ENCODE measurements around the gene CHMP4A.
A peak's percentile ranks its signal among the peaks of the same experiment; 100 is the strongest.

The CHMP4A gene

DNA sequence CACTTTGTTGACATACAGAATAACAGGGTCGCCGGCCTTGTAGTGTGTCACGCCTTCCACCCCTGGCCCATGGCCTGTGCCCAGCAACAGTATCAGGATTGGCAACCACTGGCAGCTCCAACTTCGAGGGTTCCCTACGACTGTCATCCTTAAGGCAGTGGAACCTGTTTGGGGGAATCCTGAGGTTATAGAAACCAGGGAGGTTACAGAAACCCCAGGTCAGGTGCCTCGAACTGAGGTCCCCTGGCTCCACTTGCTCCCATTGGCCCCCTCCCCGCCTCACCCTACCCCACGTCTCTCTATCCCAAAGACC is 18.5 kb downstream of the CHMP4A start:
- DNase-seq = no peak

DNA sequence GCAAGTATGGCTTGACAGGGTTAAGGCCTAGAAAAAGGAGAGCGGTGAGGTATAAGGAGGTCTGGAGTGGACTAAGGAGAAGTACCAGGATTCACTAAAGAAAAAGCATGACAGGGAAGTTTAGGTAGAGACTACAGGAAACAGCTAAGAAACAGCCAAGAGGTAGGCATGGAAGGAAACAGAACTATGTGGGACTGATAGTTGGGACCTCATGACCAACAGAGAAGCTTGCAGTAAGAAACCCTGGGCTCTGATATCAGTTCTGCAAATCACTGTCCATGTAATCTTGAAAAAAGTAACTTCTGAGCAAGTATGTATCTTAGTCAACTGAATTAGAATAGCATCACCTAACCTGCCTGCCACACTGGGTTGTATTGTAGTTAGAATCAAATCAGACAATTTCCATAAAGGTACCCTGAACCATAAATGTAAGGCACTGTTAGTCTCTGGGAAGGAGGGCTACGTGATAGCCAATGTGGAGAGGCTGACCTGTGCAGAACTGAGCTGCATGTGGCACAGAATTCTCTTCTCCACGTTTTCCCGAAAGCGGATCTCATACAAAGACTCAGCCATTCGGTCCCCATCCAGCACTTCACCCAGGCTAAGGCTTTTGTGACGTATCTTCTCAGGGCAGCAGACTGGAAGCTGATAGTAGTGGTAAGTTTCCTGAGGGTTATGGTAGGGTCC is 19.0 kb downstream of the CHMP4A start:
- no peak for DNase-seq

DNA sequence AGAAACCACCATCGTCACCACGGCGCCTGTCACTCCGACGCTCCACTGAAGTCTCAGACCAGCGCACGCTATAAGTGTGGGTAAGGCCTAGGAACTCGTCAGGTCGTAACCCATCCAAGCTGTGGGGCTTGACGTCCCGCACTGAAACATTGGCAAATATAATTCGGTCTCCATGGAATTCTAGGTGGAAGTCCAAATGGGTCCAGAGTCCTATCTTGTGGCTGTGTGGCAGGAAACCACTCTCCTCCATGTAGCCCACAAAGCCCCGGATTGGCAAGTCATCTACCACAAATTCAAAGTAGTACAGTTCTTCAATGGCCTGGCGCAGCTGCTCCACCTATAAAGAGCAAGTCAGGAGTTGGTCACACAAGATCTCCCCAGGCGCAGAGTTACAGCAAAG is 20.4 kb downstream of the CHMP4A start:
- DNase-seq = no peak

DNA sequence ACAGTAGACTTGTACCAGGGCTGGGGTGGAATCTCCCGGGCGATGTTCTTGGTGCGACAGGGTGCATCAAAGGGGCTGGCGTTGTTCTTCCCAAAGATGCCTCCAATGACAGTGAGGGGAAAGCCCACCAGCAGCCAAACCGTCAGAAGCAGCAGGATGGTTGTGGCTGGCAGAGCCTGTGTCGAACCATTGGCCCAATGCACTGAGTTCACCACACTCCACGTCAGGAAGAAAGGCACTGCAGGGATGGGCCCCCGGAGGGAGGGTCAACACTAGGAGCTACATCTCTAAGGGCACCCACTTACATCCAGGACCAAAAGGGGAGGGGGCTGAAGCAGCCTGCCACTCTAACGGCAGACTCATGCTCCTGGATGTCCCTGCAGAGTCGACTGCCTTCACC is 22.9 kb downstream of the CHMP4A start:
- DNase-seq = no peak

DNA sequence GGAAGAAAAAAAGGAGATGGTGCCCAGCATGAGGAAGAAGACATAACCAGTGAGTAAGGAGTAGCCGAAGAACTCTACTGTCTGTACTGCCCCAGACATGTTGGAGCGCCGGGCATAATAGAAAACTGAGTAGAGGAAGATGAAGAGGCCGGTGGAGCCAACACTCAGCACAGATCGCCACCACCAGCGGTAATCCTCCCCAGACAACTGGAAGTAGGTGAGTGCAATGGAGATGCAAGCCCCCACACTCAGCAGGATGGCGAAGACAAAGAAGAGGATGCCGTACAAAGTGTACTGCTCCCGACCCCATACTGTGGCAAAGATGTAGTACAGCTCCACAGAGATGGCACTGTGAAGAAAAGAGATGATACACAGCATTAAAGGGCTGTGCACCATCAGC is 23.8 kb downstream of the CHMP4A start:
- no peak for DNase-seq

DNA sequence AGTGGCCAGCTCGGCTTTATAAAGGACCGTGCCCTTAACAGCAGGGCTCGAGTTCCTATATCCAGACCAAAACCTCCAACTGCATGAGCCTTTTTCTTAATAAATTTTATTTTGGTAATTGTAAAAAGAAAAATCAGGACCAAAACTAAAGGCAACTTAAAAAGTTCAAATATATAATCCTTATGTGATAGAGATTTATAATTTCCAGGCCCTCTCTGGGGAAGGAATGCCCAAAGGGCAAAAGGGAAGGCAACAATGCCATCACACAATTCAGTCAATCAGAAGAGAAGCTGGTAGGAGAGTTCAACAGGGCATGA is 24.3 kb downstream of the CHMP4A start:
- DNase-seq = no peak

DNA sequence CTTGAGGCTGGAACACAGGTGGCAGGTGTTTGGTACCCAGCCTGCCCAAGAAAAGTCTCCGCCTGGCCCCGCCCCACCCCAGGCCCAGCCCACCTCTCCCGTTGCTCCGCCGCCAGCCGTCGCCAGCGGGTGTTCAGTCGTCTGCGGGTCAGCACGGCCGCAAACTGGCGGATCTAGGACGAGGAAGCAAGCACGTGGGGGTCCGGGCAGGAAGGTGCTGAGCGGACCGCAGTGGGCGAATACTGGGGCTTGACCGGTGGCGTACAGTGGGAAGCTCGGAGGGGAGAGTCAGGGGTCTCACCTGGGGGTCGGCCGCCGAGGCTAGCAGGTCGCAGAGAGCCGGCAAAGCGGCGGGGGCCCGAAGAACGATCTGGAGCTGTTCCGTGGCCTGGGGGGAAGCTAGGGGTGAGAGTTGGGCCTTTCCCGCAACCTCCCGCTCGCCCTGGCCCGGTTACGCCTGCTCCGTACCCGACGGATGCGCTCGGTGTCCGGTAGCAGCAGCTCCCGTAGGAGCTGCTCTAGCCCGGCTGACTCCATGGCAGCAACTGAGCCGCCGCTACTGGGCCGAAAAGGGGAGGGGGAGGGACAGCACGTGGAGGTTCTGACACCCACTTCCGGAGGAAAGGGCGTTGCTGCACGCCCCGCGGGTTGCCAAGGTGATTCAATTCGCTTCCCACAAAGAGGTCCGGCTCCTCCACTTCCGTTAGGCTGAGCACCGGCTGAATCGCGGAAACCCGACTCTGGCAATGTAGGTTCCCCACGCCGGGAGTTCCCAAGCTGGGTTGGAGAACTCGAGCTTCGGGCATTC is 24.8 kb downstream of the CHMP4A start, which contains the start of gene IPO4:
Gene IPO4 (minus strand): TSS at position 566 of the 808 bp plus-strand sequence. CDS start 29 bp downstream, at position 537.
- peak; percentile 97 to 100 for DNase-seq

DNA sequence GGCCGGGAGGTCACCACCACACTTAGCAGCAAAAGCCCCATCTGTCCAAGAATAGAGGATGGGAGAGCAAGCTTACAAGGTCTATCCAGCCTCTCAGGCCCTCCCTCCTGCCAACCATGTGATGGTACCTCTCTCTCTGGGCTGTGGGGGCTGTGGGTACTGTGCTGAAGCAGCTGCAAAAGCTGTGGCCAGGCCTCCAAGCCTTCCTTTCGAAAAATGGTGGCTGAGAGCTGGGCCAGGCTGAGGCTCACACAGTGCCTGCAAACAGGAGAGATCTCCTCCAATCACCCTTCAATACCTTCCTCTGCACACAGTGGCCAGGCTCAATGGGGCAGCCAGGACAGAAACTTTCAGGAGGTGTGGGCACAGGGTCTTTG is 25.8 kb downstream of the CHMP4A start:
- DNase-seq = no peak

DNA sequence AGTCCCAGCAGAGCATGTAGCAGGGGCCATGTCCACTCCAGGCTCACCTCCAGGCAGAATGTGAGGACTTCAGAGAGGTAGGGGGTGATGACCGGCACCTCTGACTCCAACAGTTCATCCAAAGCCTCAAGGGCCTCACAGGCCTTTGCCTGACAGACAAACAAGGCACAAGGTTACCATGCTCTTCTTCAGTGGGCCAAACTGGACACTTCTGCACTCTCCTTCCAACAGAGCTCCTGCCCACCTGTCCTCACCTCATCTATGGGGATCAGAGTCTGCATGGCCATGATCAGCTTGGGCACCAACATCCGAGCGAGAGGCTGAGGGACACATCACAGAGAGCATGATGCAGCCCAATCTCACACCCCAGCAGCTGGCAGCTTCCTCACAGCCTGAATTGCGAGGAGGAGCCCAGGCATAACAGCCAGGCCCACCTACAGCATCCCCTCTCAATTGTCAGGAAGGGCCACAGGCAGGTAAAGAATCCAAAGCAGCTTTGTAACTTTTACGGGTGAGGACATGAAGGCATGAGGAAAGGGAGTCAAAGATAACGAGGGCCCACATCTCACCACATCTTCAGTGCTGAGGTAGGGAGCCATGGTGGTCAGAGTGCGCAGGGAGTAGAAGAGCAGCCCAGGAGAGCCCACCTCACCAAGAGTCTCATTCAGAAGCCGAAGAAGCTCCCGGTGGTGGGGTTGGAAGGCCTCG is 26.3 kb downstream of the CHMP4A start:
- DNase-seq = no peak

DNA sequence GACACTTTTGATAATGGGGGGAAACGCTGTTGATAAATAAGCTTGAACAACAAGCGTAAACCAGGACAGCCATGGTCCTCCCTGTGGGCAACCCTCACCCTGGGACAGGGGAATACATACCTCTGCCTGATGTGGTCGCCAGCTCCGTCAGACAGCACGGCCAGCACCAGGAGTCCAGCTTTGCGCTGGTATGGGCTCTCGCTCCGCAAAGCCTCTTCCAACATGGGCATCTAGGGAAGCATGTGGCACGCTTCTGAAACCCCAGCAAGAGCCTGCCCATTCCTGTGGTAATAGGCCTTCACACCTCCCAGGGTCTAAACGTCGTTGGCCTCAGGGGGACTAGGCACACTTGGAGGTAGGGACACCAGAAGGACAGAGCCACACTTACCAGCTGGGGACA is 27.5 kb downstream of the CHMP4A start:
- no peak for DNase-seq

DNA sequence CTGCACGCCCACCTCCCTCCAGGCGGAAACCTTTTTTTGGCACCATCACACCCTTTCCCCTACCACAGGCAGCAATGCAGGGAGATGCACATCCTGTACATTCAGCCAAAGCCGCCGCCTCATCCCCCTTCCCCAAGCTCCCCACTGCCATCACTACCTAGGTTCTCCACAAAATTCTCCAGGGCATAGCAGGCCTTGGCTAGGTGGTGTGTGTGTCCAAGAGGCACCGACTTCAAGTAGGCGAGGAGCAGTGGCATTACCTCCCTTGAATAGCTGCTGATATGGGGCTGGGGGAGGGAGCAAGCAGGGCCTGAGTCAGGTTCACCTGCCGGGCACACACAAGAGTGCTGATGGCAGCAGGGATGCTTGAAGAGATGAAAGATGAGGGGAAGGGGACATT is 28.3 kb downstream of the CHMP4A start:
- no peak for DNase-seq

DNA sequence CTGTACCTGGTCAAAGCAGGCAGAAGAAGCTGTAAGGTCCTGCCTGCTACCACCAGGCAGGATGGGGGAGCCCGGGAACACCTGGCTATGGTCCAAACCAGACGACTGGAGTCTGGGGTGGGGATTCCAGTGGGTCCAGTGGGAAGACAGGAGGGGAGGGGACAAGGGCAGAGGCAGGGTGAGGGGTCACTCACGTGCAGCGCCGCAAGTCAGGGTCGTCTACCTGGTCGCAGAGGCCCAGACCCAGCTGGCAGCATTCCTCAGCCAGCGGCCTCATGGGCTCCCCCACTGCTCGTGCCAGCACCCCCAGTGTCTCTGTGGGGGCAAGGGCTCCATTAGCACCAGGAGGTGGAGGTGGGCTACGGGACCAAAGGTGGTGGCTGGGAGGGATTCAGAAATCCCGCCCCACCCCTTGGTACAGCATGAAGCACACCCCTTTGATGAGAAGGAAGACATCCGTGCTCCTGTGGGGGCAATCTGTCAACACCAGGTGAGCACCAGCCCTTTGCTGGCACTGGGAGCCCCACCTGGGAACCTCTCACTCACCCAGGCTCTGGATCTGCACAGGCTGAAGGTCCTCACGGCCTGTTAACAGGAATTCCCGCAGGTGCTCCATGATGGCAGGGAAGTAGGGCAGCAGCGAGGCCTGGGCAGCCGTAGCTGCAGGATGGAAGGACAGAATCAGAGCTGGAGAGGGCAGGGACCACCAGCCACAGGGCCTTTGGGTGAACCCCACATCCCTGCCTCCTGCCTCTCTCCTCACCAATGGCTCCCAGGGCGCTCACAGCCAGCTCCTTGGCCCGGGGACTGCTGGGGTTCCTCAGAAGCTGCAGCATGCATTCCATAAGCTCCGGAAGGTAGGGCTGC is 29.0 kb downstream of the CHMP4A start:
- no peak for DNase-seq

DNA sequence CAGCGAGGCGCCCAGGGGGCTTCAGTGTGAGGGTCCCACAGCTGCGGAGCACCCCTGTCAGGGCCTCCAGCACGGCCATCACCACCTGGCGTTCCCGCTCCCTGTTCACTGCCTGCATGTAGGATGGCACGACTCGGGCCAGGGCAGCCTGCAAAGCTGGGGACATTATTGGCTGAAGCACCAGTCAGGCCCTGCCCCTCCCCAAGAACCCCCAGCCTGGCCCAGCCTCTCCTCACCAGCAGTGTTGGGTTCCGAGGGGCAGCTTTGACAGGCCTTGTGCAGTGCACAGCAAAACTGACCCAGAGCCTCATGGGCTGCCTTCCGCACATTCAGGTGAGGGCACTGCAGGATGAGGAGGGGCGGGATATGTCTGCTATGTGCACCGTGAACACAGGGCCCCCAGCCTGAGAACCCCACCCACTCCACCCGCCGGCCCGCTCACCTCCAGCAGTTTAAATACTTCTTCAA is 30.2 kb downstream of the CHMP4A start:
- no peak for DNase-seq

DNA sequence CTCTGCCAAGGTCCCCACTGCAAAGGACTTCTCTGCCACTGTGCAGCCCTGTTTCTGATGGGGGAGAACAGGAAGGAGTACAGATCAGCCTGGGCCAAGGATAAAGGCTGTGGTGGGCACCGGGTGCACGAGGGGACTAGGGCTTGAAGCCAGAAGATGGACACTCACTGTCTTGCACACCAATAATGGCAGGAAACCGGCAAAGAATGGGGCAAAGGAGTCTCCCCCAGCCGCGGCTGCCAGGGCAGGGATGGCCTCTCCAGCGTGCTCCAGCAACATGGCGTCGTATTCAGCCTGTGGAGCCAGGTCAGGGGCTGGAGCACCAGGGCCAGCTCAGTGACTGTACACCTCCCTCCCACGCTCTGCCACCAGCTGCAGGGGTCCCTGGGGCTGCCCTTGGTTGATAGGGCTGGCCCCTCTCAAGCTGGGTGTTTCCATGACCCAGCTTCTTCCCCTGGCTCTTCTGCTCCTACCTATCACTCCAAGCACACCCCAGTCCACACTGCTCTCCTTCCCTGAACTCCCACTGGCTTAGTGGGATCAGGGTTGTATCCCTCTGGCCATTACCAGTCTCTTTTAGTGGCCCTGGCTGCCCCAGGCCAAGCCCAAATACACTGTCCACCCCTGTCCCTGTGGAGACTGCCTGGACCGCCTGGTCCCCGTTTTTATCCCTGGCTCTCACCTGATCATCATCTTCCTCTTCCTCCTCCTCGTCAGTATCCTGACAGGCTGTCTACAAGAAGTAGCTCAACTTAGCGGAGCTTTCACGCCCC is 31.0 kb downstream of the CHMP4A start:
- DNase-seq = no peak

DNA sequence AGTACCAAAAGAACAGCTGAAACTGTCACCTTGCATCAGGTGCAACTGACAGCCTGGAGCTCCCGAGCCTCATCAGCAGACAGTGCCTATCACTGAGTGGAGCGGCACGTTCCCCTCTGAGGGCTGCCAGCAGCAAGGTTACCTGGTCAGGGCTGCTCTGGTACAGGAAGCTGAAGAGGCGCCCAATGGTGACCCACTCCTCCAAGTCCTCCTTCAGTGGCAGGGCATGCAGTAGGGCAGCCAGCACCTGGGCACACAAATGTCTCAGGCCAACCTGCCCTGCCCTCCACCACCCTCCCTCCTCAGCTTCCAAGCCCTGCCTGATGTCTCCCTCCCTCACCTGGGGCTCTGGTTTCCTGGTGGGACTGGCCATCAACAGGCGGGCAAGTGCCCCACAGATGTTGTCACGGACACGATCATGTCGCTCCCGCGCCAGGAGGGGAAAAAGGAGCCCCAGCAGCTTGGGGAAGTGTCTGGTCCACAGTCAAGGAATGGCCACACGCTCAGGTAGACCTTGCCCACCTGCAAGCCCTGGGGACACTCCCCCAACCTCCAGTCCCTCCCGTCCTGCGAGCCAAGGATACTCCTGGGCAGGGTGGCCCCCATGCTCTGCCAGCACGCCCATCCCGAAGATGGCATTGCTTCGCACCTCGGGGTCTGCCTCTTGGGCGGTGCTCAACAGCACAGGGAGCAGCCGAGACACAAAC is 31.8 kb downstream of the CHMP4A start:
- no peak for DNase-seq

DNA sequence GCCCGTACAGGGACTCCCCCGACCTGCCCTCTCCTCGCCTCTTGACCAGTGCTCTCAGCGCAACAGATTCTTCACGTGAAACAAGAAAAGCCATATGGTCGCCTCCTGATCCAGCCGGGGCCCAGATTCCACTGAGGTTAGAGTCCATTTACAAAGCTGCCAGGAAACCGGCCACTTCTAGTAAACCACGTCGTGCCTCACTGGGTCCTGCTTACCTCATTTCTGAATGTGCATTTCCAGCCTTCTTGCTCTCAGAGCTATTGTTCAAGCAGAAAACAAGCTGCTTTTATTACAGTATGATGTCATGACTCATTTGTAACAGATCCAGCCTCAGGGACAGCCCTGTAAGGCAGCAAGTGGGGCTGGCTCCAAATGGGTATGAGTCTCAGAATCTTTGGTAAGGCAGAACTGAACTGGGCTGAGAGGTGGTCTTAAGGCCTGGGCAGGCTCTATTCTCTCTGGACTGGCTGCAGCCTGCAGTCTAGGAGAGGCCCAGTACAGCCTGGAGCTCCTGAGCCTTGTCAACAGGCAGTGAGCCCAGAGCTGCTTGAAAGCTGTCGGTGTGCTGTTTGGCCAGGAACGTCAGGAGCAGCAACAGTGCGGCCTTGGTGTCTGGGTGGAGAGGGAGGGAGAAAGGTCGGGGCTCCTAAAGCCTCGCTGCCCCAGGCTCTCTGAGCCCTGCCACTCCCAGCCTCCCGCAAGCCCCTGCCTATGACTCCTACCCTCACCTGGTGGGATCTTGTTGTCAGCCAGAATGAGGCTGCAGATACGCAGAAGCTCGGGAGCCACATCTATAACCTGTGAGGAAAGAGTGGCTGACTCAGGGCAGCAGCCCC is 33.1 kb downstream of the CHMP4A start:
- no peak for DNase-seq

DNA sequence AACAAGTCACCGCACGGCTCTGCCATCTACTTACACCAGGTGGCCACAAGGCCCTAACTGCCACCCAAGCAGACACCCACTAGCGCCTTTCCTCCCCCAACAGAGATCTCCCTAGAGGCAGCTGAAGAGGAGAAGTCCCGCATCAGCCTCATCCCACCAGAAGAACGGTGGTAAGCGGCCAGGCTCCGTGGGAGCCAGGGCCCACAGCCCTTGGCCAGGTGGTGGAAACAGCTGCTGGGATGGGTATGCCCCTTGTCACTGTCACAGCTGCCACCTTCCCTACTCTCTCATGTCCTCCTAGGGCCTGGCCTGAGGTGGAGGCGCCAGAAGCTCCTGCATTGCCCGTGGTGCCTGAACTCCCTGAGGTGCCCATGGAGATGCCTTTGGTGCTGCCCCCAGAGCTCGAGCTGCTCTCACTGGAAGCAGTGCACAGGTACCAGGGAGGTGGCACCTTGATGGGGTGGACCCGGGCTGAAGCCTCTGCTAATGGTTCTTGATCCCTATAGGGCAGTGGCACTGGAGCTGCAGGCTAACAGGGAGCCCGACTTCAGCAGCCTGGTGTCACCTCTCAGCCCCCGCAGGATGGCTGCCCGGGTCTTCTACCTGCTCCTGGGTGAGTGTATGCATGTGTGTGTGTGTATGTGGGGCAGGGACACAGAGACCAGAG is 33.9 kb downstream of the CHMP4A start:
- peak in 1 of 2 experiments; percentile 74 for DNase-seq

DNA sequence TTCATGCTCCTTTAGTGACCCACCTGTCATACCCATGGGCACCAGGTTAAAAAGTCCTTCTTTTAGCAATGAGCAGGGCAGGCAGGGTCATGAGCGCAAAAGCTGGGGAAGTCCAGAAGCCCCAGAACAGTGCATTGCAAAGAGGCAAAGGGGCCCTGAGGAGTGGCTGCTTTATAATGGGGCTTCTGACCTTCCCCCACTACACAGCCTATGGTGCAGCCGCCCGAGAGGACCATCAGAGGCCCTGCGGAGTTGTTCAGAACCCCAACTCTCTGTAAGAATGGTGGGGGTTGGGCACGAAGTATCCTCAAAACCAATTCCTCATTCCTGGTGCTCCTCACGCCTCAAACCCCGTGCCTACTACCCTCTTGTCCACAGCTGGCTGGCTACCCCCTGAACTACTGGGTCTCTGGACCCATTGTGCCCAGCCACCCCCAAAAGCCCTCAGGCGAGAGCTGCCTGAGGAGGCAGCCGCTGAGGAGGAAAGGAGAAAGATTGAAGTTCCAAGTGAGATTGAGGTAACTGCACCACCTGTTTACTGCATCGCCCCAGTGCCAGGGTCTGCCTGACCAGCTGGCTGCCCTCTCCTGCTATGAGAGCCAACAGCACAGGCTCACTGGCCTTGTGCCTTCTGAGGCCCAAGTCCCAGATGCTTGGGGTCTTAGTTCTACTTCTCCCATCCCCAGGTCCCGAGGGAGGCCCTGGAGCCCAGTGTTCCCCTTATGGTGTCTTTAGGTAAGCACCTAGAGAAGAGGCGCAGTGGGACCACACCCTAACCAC is 34.7 kb downstream of the CHMP4A start:
- peak in 1 of 2 experiments; percentile 65 for DNase-seq

DNA sequence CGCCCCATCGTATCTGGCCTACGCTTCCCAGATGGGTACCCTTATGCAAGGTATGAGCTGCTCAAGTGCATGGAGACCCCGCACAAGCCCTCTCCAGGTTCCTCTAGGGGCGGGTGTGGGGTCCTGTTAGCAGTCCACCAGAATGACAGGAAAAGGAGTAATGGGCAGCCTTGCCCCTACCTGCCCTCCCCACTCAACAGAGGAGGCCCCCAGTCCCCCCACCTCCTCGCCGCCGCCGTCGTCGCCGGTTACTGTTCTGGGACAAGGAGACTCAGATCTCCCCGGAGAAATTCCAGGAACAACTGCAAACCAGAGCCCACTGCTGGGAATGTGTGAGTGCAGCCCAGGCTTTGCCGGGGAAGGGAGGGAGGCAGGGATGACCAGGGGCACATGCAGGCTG is 35.4 kb downstream of the CHMP4A start:
- no peak for DNase-seq

Data from NCI-H524 (cell line).